GM19193 (cell line): ENCODE measurements around the gene LMF1.

Experiments
- POLR2A ChIP-seq: IDR thresholded peaks from 4 replicates; pipeline ENCODE4 v1.6.1; 2011; ENCODE audit not compliant: insufficient read depth, insufficient read length; ENCODE audit errors: extremely low read depth

Gene LMF1

GRCh38 chr16:873889-874288 lies 96.9 kb downstream of the LMF1 start:
- TF ChIP-seq POLR2A, result no peak

DNA sequence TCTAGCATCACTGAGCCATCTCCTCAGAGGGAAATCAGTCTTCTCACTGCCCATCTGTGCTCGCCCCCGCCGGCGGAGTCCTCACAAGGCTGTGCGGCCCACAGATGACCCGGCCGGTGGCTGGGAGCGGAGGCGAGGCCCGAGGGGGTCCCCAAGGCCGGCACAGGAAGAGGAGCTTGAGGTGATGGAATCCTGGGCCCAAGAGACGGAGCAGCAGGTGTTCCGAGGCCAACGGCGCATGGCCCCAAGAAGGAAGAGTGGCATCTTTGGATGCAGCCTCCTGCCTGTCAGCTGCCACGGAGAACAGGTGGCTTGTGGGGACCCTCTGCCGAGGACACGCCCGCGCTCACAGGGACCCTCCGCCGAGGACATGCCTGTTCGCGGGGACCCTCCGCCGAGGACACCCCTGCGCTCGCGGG lies 97.5 kb downstream of the LMF1 start:
- TF ChIP-seq POLR2A, result no peak

DNA sequence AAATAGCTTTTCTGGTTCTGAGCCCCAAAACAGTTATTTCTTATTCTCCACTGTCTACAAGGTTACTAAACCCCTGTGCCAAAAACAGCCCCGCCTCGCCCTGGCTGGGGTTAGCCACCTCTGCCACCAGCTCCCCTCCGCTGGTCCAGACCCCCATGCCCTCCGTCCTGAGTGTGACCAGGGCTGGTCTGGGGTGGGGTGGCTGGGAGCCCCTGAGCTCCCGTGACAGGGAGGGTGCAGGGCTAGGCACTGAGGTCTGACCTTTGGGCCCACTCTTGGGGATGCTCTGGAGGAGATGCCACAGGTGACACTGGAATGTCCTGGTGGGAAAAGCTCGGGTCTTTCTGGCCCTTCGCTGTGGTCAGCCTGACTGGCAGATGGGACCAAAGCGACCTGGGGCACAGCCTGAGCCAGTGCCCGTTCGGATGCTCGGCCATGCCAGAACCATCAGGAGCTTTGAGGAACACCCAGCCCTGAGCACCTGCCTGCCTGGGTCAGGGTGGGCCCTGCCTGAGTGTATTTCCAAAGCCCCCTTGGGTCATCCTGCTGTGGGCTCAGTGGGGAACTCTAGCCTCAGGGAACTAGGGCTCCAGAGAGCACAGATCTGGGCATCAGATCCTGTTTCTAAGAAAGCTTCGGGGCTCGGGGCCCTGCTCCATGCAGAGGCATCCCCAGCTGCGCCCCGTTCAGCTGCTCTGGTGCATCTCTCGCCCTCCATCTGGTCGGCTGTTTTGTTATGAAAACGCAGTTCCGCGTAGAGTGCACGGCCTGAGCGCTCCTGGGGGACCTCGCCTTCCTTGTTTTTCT lies 98.1 kb downstream of the LMF1 start:
- no peak for TF ChIP-seq POLR2A

GRCh38 chr16:871562-872345 lies 99.0 kb downstream of the LMF1 start:
- TF ChIP-seq POLR2A, result no peak

- no peak for TF ChIP-seq POLR2A
These were observed 99.8 kb downstream of the LMF1 start for GRCh38 chr16:870856-871561.

DNA sequence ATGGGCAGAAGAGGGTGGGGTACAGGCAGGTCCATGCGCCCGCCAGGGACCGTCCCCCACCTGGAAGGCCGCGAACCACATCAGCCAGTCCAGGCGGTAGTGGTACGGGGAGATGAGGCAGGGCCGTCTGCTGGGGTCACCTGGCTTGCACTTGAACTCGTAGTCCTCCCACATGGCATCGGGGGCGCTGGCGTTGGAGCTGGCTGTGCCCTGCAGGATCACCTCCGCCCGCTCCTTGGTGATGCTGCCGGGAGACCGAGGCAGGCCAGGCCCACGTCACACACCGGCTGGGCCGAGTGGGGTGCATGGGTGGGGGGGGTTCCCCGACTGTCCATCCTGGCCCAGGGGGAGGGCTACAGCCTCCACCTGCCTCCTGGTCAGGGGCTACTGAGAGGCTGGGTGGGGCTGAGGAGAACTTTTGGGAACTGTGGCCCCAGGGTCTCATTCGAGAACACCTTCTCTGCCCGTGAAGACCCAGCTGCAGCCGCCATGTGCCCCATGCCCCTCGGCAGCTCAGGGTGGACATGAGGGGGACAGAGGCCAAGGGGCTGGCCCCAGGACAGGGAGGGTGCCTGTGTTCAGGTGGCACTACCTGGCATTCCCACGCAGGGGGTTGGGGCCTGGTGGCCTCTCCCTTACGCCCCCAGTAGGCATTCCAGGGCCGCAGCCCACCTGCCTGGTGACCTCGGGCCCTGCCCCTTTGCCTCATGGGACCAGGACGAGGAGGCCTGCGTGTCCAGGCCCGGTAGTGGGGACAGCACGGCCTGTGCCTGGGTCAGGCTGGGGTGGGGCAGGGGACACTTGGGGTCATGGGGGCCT lies 100.8 kb downstream of the LMF1 start:
- TF ChIP-seq POLR2A, result no peak

DNA sequence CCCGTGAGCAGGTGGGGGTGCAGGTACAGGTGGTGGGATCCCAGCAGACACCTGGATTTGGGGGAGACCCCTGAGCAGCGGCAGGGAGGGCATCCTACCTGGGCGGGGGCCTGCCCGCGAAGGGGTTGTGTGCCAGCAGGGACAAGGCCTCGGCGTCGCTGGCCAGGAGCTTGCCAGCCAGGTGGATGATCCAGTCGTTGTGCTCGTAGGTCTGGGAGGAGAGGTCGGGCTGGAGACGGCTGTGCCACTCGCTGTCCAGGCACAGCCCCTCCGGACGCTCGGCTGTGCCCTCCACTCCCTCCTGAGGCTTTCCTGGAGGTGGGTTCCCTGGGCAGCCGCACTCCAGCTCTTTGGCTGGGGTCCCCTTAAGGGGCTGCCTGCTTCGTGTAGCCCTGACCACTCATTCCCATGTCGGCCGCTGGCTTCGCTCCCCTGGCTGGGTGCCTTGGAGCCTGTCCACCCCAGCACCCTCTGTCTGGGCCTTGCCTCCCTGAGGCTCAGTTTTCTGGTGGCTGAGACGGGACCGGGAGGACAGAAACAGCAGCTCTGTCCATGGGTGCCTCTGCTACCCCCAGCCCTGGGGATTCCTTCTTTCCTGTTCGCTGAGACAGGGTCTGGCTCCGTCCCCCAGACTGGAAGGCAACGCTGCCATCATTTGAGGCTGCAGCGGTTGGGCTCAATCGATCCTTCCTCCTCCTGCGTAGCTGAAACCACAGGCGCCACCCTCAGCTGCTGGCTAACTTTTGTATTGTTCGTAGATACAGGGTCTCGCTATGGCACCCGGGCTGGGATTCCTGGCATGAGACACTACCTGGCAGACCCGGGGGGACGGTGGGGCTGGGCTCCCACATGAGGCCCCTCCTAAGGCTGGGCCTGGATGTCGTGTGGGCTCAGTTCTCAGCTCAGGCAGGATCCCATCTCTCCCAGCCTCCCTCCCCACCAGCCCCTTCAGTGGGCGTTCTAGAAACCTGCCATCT lies 101.7 kb downstream of the LMF1 start:
- no peak for TF ChIP-seq POLR2A

- TF ChIP-seq POLR2A, result no peak
These were observed 102.4 kb downstream of the LMF1 start for GRCh38 chr16:868386-868755.

- TF ChIP-seq POLR2A, result no peak
These were observed 103.1 kb downstream of the LMF1 start for GRCh38 chr16:867421-868385.

DNA sequence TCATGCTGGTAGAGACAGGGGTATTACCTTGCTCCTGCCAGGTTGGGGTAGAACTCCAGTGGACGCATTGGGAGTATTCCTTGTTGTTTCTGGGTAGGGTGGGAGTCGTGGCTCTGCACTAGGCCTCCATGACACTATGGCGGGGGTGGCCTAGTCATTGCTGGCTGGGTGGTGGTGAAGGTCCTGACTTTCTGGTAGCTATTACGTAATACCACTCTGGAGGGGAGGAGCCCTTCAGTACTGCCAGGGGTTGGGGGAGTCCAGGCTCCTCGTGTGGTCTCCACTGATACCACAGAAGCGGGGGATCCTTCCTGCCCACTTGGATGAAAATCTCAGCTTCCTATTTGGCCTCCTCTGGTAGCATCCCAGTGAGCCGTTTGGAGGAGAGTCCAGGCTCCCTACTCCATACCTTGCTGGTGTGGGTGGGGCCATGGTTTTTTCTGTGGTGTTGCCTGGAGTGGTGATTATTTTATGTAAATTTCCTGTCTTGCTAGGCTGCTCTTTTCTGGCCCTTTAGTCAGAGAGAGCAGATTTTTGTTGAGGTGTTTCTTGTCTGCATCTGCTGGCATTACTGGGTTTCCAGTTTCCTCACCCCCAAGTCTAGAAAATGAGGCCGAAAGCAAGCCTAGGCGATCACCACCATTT lies 104.4 kb downstream of the LMF1 start:
- no peak for TF ChIP-seq POLR2A

GRCh38 chr16:865026-865425 lies 105.8 kb downstream of the LMF1 start:
- TF ChIP-seq POLR2A, result no peak

DNA sequence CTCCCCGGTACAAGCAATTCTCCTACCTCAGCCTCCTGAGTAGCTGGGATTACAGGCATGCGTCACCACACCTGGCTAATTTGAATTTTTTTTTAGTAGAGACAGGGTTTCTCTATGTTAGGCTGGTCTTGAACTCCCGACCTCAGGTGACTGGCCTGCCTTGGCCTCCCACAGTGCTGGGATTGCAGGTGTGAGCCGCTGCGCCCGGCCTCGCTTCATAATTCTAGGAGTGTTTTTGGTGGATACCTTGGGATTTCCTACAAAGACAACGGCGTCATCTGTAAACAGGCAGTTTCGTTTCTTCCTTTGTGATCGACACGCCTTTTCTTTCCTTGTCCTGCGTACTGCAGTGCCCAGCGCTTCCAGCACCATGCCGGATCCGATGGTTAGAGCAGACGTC lies 109.3 kb downstream of the LMF1 start:
- no peak for TF ChIP-seq POLR2A
